Chondrocyte (in vitro differentiated cells): Measurements from ENCODE around the gene MAML2. TPM values are rescaled to one million over a fixed set of nuclear protein-coding genes. Genes with fewer than 3 reads are reported as not detected.

Experiments
- DNase-seq: peaks from one replicate; pipeline ENCODE4 v3.0.0; 2021; ENCODE audit warnings: mixed read lengths, low spot score
- H3K27ac Mint-ChIP-seq: one replicate; pipeline ENCODE4 v1.8.0; 2021; ENCODE audit warnings: mild to moderate bottlenecking, moderate library complexity, mixed read lengths; ENCODE audit not compliant: unreplicated experiment
- H3K27me3 Mint-ChIP-seq: 2 replicates; pipeline ENCODE4 v1.8.0; 2021; ENCODE audit warnings: low read depth, mixed read lengths
- H3K36me3 Mint-ChIP-seq: 2 replicates; pipeline ENCODE4 v1.8.0; 2021; ENCODE audit warnings: low read depth, mixed read lengths
- H3K4me1 Mint-ChIP-seq: 2 replicates; pipeline ENCODE4 v1.8.0; 2021; ENCODE audit warnings: low read depth, mild to moderate bottlenecking, mixed read lengths
- H3K4me3 Mint-ChIP-seq: one replicate; pipeline ENCODE4 v1.8.0; 2021; ENCODE audit warnings: mild to moderate bottlenecking, moderate library complexity, mixed read lengths; ENCODE audit not compliant: unreplicated experiment
- H3K9me3 Mint-ChIP-seq: 2 replicates; pipeline ENCODE4 v1.8.0; 2021; ENCODE audit warnings: low read depth, mixed read lengths
- total RNA-seq: library from RNA; stranded (reverse); gene quantifications from 3 replicates; pipeline ENCODE4 v1.2.1, GENCODE V29; 2021
- TF ChIP-seq, protein P1 (sequence below): fragments of 200-600 bp; sonication (generic); IDR thresholded peaks from 2 replicates; pipeline ENCODE4 v1.5.0; 2021; ENCODE audit warnings: antibody characterized with exemption, mild to moderate bottlenecking, moderate library complexity

MAML2 gene
- total RNA-seq, 1 donor from 2014 or later = 19.0 TPM

DNA sequence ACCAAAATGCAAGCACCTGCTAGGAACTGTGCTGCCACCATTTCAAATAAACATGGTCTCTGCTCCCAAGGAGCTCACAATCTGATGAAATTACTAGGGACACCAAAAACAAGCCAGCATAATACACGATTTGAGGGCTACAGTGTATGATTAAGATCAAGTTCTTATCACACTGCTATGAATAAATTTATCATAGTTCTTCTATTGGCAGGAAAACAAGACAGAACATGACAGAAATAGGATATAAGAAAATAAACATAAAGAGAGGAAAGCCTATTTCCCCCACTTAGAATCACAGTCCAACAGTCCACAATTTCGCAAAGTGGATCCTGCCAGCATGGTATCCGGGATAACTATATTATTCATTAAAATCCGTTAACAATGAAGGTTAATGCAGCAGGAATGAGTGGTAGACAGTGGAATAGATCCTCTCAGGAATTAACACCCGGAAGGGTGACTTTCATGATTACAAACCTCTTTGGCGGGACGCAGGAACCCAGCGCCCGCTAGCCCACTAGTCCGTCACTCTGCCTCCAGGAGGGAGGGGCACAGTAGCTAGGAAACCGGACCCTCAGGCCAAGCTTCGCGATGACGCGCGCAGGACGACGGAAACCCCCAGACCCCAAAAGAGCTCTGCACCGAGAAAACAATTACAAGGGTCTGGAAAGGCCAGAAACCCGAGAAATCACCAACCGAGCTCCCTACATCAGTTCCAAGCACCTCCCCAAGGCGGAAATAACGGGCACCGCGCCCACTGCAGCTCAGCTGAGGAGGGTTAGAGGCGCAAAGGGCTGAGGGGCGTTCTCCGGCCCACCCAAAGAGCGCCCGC lies 46.1 kb upstream of the MAML2 start:
- Mint-ChIP-seq H3K9me3 (peaks cover 8% of the 10 kb centered on the region), H3K27me3 (no peaks in the 10 kb centered on the region), H3K4me3 (peak overlapping the region; percentile 96), H3K4me1 (peaks cover 48% of the 10 kb centered on the region), H3K27ac (peak overlapping the region; percentile 97), H3K36me3 (peaks cover 8% of the 10 kb centered on the region)
- TF ChIP-seq, protein P1, sequence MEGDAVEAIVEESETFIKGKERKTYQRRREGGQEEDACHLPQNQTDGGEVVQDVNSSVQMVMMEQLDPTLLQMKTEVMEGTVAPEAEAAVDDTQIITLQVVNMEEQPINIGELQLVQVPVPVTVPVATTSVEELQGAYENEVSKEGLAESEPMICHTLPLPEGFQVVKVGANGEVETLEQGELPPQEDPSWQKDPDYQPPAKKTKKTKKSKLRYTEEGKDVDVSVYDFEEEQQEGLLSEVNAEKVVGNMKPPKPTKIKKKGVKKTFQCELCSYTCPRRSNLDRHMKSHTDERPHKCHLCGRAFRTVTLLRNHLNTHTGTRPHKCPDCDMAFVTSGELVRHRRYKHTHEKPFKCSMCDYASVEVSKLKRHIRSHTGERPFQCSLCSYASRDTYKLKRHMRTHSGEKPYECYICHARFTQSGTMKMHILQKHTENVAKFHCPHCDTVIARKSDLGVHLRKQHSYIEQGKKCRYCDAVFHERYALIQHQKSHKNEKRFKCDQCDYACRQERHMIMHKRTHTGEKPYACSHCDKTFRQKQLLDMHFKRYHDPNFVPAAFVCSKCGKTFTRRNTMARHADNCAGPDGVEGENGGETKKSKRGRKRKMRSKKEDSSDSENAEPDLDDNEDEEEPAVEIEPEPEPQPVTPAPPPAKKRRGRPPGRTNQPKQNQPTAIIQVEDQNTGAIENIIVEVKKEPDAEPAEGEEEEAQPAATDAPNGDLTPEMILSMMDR = no peak
- DNase-seq = peak; percentile 77

DNA sequence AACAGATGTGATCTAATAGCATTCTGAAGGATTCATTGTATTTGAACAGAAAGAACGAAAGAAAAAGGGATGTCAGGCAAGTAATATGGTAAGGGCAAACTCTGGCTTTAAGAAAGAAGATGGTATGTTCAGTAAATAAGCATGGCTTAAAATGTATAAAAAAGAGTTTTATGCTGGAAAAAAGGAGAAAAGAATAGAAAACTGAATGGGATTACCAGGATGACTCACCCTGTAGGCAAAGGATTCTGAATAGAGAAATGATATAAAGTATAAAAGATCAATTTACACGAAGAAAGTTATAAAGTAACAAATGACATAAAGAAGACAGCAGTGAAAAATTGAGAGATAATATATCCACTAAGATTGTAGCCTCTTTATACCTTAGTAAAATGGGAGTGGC lies 42.2 kb upstream of the MAML2 start:
- Mint-ChIP-seq H3K4me1 (peaks cover 21% of the 10 kb centered on the region), H3K27me3 (no peaks in the 10 kb centered on the region), H3K4me3 (no peak overlapping the region), H3K36me3 (peaks cover 13% of the 10 kb centered on the region), H3K27ac (no peak overlapping the region), H3K9me3 (no peaks in the 10 kb centered on the region)
- TF ChIP-seq, protein P1 = no peak
- DNase-seq = no peak

DNA sequence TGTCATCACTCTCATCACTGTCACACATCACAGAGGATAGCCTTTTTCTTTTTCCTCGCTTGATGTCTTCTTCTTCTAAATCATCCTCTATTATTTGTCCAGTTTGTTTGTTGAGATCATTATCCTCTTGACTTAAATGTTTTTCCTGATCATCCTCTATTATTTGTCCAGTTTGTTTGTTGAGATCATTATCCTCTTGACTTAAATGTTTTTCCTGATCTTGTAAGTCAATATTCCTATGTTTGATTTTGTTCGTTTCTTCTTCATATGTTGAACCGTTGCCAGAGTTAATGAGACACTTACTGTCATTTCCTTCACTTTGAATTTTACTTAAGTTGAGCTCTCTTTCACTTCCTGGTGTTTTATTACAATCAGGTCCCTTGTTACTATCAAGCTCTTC lies 41.2 kb upstream of the MAML2 start:
- Mint-ChIP-seq H3K27ac (peak overlapping the region; percentile 1), H3K36me3 (peaks cover 14% of the 10 kb centered on the region), H3K27me3 (no peaks in the 10 kb centered on the region), H3K9me3 (no peaks in the 10 kb centered on the region), H3K4me3 (no peak overlapping the region), H3K4me1 (peaks cover 21% of the 10 kb centered on the region)
- DNase-seq = no peak
- TF ChIP-seq, protein P1 = no peak

DNA sequence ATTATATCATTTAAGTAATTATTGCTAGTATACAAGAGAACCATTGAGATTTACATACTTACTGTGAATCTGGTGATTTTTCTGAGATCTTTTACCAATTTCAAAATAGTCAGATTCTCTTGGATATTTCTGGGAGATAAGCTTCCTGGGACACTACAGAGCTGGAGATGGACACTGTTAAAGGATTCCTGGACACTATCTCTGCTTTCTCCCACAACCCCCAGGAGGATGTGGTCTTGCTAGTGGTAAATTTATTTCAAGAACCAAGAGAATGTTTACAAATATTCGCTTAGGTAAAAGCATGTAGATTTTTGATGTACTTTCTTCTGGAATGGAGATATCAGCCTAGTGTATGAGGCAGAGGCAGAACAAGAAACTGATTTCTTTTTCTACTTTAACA lies 33.8 kb upstream of the MAML2 start:
- DNase-seq = no peak
- Mint-ChIP-seq H3K4me3 (no peak overlapping the region), H3K36me3 (peaks cover 8% of the 10 kb centered on the region), H3K9me3 (no peaks in the 10 kb centered on the region), H3K27me3 (no peaks in the 10 kb centered on the region), H3K27ac (no peak overlapping the region), H3K4me1 (no peaks in the 10 kb centered on the region)
- TF ChIP-seq, protein P1 = no peak

DNA sequence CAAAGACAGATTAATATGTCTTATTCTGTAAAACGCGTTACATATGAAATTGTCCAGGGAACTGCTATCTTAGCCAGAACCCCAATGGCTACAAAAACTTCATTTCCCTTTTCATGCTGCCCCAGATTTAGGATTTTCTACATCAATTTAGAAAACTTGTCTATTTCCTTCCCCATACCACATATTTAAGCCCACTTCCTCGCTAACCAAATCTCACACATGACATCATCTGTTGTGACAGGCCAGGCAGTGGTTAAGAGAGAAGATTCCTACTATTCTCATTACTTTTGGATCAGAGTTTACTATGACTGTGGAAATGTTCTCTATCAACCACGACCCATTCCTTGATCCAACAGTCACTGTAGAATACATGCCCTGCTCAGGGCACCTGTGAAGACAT lies 30.8 kb upstream of the MAML2 start:
- DNase-seq = no peak
- Mint-ChIP-seq H3K9me3 (peaks cover 7% of the 10 kb centered on the region), H3K36me3 (peaks cover 11% of the 10 kb centered on the region), H3K27me3 (no peaks in the 10 kb centered on the region), H3K27ac (no peak overlapping the region), H3K4me1 (no peaks in the 10 kb centered on the region), H3K4me3 (no peak overlapping the region)
- TF ChIP-seq, protein P1 = no peak
